HL-60 (cell line): ENCODE data around the gene PPP3CB.

Source experiments
- CTCF ChIP-seq: IDR thresholded peaks from one replicate; pipeline ENCODE4 v1.5.1; 2011; ENCODE audit warnings: low read length, control low read depth, inconsistent platforms; ENCODE audit not compliant: insufficient read depth
- POLR2AphosphoS5 ChIP-seq: IDR thresholded peaks from 2 replicates; pipeline ENCODE4 v1.6.1; 2012; ENCODE audit warnings: low read depth
- TF ChIP-seq, protein P1 (sequence below): IDR thresholded peaks from 2 replicates; pipeline ENCODE4 v1.6.1; 2012; ENCODE audit warnings: low read depth; ENCODE audit not compliant: insufficient replicate concordance

DNA sequence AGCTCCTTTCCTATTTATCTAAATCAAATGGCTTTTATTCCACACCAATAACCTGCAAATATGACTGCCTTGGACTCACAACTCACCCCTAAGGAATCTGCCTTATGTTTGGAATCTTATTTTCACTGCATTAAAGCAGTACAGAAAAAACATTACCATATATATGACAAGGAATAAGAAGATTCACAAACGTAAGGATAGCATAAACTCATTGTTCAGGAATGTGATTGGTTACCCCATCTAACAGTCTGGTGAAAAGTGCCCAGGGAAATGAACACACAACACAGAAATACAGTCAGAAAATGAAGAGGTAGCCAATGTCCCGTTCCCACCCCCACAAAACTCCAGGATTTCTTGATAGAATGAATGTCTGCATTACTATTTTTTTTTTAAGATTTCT lies 2.0 kb downstream of the PPP3CB start:
- TF ChIP-seq, protein P1, sequence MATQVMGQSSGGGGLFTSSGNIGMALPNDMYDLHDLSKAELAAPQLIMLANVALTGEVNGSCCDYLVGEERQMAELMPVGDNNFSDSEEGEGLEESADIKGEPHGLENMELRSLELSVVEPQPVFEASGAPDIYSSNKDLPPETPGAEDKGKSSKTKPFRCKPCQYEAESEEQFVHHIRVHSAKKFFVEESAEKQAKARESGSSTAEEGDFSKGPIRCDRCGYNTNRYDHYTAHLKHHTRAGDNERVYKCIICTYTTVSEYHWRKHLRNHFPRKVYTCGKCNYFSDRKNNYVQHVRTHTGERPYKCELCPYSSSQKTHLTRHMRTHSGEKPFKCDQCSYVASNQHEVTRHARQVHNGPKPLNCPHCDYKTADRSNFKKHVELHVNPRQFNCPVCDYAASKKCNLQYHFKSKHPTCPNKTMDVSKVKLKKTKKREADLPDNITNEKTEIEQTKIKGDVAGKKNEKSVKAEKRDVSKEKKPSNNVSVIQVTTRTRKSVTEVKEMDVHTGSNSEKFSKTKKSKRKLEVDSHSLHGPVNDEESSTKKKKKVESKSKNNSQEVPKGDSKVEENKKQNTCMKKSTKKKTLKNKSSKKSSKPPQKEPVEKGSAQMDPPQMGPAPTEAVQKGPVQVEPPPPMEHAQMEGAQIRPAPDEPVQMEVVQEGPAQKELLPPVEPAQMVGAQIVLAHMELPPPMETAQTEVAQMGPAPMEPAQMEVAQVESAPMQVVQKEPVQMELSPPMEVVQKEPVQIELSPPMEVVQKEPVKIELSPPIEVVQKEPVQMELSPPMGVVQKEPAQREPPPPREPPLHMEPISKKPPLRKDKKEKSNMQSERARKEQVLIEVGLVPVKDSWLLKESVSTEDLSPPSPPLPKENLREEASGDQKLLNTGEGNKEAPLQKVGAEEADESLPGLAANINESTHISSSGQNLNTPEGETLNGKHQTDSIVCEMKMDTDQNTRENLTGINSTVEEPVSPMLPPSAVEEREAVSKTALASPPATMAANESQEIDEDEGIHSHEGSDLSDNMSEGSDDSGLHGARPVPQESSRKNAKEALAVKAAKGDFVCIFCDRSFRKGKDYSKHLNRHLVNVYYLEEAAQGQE = no peak
- TF ChIP-seq POLR2AphosphoS5 = no peak
- TF ChIP-seq CTCF = no peak
